SK-N-SH (cell line): ENCODE results near the gene ABCA3. TPM values are rescaled to one million over a fixed set of nuclear protein-coding genes. Genes with fewer than 3 reads are reported as not detected.

ENCODE experiments used
- CTCF ChIA-PET: fragments of 300-600, 350-600 bp; formaldehyde crosslinking; extraction: SDS; loops from one replicate; lab custom pipeline; 2021; lab: Yijun Ruan, JAX
- POLR2A ChIA-PET: fragments of 350-600 bp; sonication (Branson Sonifier 250); formaldehyde crosslinking; extraction: SDS; loops from one replicate; lab custom pipeline; 2020; ENCODE audit warnings: antibody characterized with exemption, inconsistent platforms; lab: Yijun Ruan, JAX
- DNase-seq: peaks from one replicate; pipeline ENCODE4 v3.0.0; 2012
- H2AFZ ChIP-seq: fragments of 200-600 bp; sonication (generic); 2 replicates; pipeline ENCODE4 v1.8.1; 2016; ENCODE audit warnings: antibody characterized with exemption, mild to moderate bottlenecking, low read depth
- H3F3A ChIP-seq: fragments of 200-600 bp; sonication (generic); replicated peaks from 2 replicates; pipeline ENCODE3; 2016; ENCODE audit warnings: antibody characterized with exemption, mild to moderate bottlenecking; ENCODE audit not compliant: insufficient read depth
- H3K27ac ChIP-seq, 2 experiments: fragments of 200-500 bp in 1 of 2; fragments of 200-600 bp in 1 of 2; sonication (Bioruptor generic) in 1 of 2; sonication (generic), shearing (Covaris generic) in 1 of 2; 2 replicates each; pipeline versions ENCODE4 v1.5.1 to v1.6.1; 2014 to 2016; ENCODE audit warnings: low read depth in 2 of 2, inconsistent platforms in 1 of 2, low read length in 1 of 2, mild to moderate bottlenecking in 1 of 2, mixed read lengths in 1 of 2
- H3K27me3 ChIP-seq: fragments of 200-600 bp; sonication (generic), shearing (Covaris generic); 2 replicates; pipeline ENCODE4 v1.6.1; 2016; ENCODE audit warnings: mixed run types; ENCODE audit not compliant: insufficient read depth
- H3K36me3 ChIP-seq, 2 experiments: fragments of 200-500 bp in 1 of 2; fragments of 200-600 bp in 1 of 2; sonication (Bioruptor generic) in 1 of 2; sonication (generic) in 1 of 2; replicated peaks in 1 of 2; 2 replicates each; pipeline versions ENCODE3 to v1.5.1; 2014 to 2016; ENCODE audit warnings: low read length in 1 of 2, mild to moderate bottlenecking in 1 of 2; ENCODE audit not compliant: insufficient read depth in 2 of 2, control insufficient read depth in 1 of 2
- H3K4me1 ChIP-seq, 2 experiments: fragments of 200-500 bp in 1 of 2; fragments of 200-600 bp in 1 of 2; sonication (Bioruptor generic) in 1 of 2; sonication (generic), shearing (Covaris generic) in 1 of 2; 2 replicates each; pipeline versions ENCODE4 v1.5.1 to v1.6.1; 2014 to 2016; ENCODE audit warnings: low read depth in 1 of 2, low read length in 1 of 2, mixed run types in 1 of 2; ENCODE audit not compliant: insufficient read depth in 2 of 2, control insufficient read depth in 1 of 2
- H3K4me2 ChIP-seq: fragments of 200-600 bp; sonication (generic), shearing (Covaris generic); 2 replicates; pipeline ENCODE4 v1.6.1; 2017; ENCODE audit warnings: mixed run types
- H3K4me3 ChIP-seq, 2 experiments: fragments of 200-500 bp in 1 of 2; fragments of 200-600 bp in 1 of 2; sonication (Bioruptor generic) in 1 of 2; sonication (generic), shearing (Covaris generic) in 1 of 2; 2 replicates each; pipeline versions ENCODE4 v1.5.1 to v1.8.1; 2014 to 2016; ENCODE audit warnings: low read depth in 2 of 2, inconsistent platforms in 1 of 2, low read length in 1 of 2, mild to moderate bottlenecking in 1 of 2, mixed read lengths in 1 of 2, moderate library complexity in 1 of 2
- H3K79me2 ChIP-seq: fragments of 200-600 bp; sonication (generic); 2 replicates; pipeline ENCODE4 v1.8.1; 2017; ENCODE audit warnings: mild to moderate bottlenecking; ENCODE audit not compliant: insufficient read depth
- H3K9ac ChIP-seq: fragments of 200-600 bp; sonication (generic); 2 replicates; pipeline ENCODE4 v1.6.1; 2017; ENCODE audit warnings: mixed run types
- H3K9me2 ChIP-seq: fragments of 200-600 bp; sonication (generic); 2 replicates; pipeline ENCODE4 v1.6.1; 2017; ENCODE audit warnings: mixed run types
- H3K9me3 ChIP-seq: fragments of 200-600 bp; sonication (generic); 2 replicates; pipeline ENCODE4 v1.6.1; 2017; ENCODE audit warnings: mixed run types, mild to moderate bottlenecking, moderate library complexity
- H4K20me1 ChIP-seq: fragments of 200-600 bp; sonication (generic); 2 replicates; pipeline ENCODE4 v1.6.1; 2017; ENCODE audit warnings: mild to moderate bottlenecking, mixed run types; ENCODE audit not compliant: insufficient read depth
- CHD2 ChIP-seq: fragments of 150-350 bp; IDR thresholded peaks from 2 replicates; pipeline ENCODE4 v1.6.1; 2018; ENCODE audit warnings: low read length; ENCODE audit not compliant: partially characterized antibody
- ELF1 ChIP-seq: IDR thresholded peaks from 2 replicates; pipeline ENCODE4 v1.4.0; 2012
- FOXJ3 ChIP-seq: sonication (generic); formaldehyde crosslinking; IDR thresholded peaks from 2 replicates; pipeline ENCODE4 v1.5.1; 2020; ENCODE audit warnings: mild to moderate bottlenecking, missing genetic modification reagents
- JUND ChIP-seq: IDR thresholded peaks from 2 replicates; pipeline ENCODE4 v1.4.0; 2012
- NRF1 ChIP-seq: IDR thresholded peaks from 2 replicates; pipeline ENCODE4 v1.6.1; 2012; ENCODE audit warnings: low read depth, mild to moderate bottlenecking, low read length
- RAD21 ChIP-seq: IDR thresholded peaks from 2 replicates; pipeline ENCODE4 v1.6.1; 2012; ENCODE audit warnings: mild to moderate bottlenecking, low read length
- RFX5 ChIP-seq: IDR thresholded peaks from 2 replicates; pipeline ENCODE4 v1.6.1; 2012; ENCODE audit warnings: mild to moderate bottlenecking, improper control_type of control experiment, low read length
- SMC3 ChIP-seq: IDR thresholded peaks from 2 replicates; pipeline ENCODE4 v1.6.1; 2012; ENCODE audit warnings: low read depth, low read length, improper control_type of control experiment
- TAF1 ChIP-seq: IDR thresholded peaks from 2 replicates; pipeline ENCODE4 v1.6.1; 2012; ENCODE audit warnings: low read depth, mild to moderate bottlenecking, low read length, moderate library complexity, borderline replicate concordance
- TCF12 ChIP-seq: IDR thresholded peaks from 2 replicates; pipeline ENCODE4 v1.4.0; 2012
- TEAD4 ChIP-seq: IDR thresholded peaks from 2 replicates; pipeline ENCODE4 v1.4.0; 2012; ENCODE audit warnings: mild to moderate bottlenecking, borderline replicate concordance; ENCODE audit not compliant: insufficient read depth
- YY1 ChIP-seq: IDR thresholded peaks from 2 replicates; pipeline ENCODE4 v1.4.0; 2012; ENCODE audit warnings: low read depth, mild to moderate bottlenecking
- WGBS: methylation state at CpG from one replicate; pipeline ENCODE4 v1.1.6; 2017; ENCODE audit warnings: low lambda C conversion rate; 5-methylcytosine and 5-hydroxymethylcytosine counted together
- polyA plus RNA-seq, 3 experiments: library from polyadenylated mRNA; depleted of rRNA; stranded (reverse); fragments of >200 nt; gene quantifications; 2 replicates each; pipeline ENCODE4 v1.2.3, GENCODE V29; 2012
- TF ChIP-seq, protein P1 (sequence below): IDR thresholded peaks from 2 replicates; pipeline ENCODE4 v1.4.0; 2012; ENCODE audit warnings: low read depth, borderline replicate concordance
- TF ChIP-seq, protein P2 (sequence below): fragments of 200-600 bp; sonication (generic); IDR thresholded peaks from 2 replicates; pipeline ENCODE4 v1.6.1; 2017; ENCODE audit warnings: antibody characterized with exemption, mild to moderate bottlenecking, moderate library complexity
- TF ChIP-seq, protein P3 (sequence below): IDR thresholded peaks from 2 replicates; pipeline ENCODE4 v1.4.0; 2012; ENCODE audit warnings: low read depth
- TF ChIP-seq, protein P4 (sequence below): IDR thresholded peaks from 2 replicates; pipeline ENCODE4 v1.6.1; 2012; ENCODE audit warnings: mild to moderate bottlenecking, low read depth, low read length, moderate library complexity

The ABCA3 gene
- polyA plus RNA-seq, 1 of the 3 experiments (the other 2 are of a cell fraction): 9.9 TPM

DNA sequence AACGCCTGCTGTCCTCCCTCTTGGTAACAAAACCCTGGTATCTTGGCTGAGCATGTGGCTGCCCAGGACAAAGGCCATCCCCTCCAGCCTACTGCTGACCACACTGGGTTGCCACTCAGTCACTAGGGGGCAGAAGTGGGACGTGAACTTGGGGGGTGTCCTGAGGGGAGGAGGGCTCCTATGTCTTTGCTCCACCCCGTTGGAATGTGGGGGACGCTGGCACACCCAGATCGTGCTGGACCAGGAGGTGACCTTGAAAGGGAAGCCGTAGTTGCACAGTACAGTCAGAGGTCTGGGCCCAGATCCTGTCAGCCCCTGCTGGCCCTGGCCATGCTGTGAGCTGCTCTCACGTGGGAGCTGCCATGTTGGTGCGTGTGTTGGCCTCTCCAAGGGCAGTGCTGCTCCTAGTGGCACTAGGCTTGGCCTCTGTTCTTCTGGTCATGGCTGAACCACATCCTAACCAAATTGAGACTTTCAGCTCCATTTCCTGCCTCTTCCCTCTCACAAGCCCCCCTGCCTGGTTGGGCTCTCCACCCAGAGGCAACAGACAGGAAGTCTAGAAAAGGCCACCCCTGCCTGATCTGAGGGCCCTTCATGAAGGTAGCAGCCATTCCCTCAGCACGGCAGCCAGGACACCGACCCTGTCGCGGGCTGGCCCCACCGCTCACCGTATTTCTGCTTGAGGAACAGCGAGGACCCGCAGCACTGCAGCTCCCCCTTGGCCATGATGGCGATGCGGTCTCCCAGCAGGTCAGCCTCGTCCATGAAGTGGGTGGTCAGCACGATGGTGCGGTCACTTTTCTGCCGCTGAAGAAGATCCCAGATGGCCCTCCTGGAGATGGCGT, 43.6 kb downstream of the ABCA3 start:
- no peak overlapping the region for H2AFZ ChIP-seq
- no peaks in the 10 kb centered on the region for H3F3A ChIP-seq
- no peak overlapping the region for H3K4me2 ChIP-seq
- no peaks in the 10 kb centered on the region for H3K27me3 ChIP-seq
- POLR2A ChIA-PET: no interaction called here
- peaks cover 0 to 3% of the 10 kb centered on the region in 2 experiments for H3K36me3 ChIP-seq
- H3K79me2 ChIP-seq: no peaks in the 10 kb centered on the region
- H3K9ac ChIP-seq: no peak overlapping the region
- no peaks in the 10 kb centered on the region for H3K9me3 ChIP-seq
- H4K20me1 ChIP-seq: no peaks in the 10 kb centered on the region
- no peak overlapping the region for H3K4me3 ChIP-seq
- no peaks in the 10 kb centered on the region; a peak in 1 of 4 replicates for H3K4me1 ChIP-seq
- 88% methylated on average over 19 of the region's 23 CpGs for WGBS
- CTCF ChIA-PET: interaction anchor here (0.7 to 2.8 kb wide), 10 partner anchors 10 to 204 kb away, joined by 3 to 11 read pairs (median 4); partner anchors contain the start of genes ABCA3 and ECI1
- H3K27ac ChIP-seq: no peak overlapping the region
- peak; percentile 82 for DNase-seq
- TF ChIP-seq RAD21 (peak; percentile 55), SMC3 (peak; percentile 51), YY1 (no peak), ELF1 (no peak), TEAD4 (no peak), CHD2 (no peak)
- TF ChIP-seq, protein P1, sequence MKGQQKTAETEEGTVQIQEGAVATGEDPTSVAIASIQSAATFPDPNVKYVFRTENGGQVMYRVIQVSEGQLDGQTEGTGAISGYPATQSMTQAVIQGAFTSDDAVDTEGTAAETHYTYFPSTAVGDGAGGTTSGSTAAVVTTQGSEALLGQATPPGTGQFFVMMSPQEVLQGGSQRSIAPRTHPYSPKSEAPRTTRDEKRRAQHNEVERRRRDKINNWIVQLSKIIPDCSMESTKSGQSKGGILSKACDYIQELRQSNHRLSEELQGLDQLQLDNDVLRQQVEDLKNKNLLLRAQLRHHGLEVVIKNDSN: no peak
- TF ChIP-seq, protein P2, sequence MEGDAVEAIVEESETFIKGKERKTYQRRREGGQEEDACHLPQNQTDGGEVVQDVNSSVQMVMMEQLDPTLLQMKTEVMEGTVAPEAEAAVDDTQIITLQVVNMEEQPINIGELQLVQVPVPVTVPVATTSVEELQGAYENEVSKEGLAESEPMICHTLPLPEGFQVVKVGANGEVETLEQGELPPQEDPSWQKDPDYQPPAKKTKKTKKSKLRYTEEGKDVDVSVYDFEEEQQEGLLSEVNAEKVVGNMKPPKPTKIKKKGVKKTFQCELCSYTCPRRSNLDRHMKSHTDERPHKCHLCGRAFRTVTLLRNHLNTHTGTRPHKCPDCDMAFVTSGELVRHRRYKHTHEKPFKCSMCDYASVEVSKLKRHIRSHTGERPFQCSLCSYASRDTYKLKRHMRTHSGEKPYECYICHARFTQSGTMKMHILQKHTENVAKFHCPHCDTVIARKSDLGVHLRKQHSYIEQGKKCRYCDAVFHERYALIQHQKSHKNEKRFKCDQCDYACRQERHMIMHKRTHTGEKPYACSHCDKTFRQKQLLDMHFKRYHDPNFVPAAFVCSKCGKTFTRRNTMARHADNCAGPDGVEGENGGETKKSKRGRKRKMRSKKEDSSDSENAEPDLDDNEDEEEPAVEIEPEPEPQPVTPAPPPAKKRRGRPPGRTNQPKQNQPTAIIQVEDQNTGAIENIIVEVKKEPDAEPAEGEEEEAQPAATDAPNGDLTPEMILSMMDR: peak; percentile 56
- H3K9me2 ChIP-seq: no peaks in the 10 kb centered on the region

DNA sequence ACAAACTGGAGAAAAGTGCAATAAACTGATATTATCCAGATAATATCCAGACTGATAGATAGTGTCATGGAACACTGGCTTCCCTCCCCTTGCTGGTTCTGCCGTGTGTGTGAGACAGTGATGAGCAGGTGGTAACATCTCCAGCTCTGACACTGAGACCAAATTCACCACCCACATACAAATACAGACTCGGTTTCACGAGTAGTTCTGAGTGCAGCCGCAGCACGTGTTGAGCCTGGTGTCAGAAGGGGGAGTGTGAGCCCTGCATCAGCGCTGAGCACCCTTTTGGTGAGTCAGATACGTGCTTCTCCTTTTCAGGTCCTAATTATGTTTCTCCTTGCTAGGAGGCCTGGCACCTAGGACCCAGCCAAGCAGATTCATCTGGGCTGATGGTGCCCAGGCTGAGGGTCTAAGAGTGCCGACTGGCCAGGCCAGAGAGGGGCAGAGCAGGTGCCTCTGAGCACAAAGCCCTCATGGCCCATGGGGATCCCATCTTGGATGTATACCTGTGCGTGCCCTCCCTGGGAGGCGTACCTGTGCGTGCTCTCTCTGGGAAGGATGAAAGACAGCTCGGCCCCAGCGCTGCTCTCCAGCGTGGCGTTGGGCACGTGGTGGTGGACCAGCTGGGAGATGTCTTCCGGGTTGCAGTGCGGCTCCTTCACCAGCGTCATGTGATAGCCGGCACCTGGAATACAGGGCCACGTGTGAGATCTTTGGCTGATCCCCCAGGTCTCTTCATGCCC, 45.3 kb downstream of the ABCA3 start:
- H3K9ac ChIP-seq: no peak overlapping the region
- H3K36me3 ChIP-seq: peaks cover 0 to 3% of the 10 kb centered on the region in 2 experiments
- no peak overlapping the region for H2AFZ ChIP-seq
- no peak for DNase-seq
- WGBS: 86% methylated on average over 7 of the region's 21 CpGs
- no peaks in the 10 kb centered on the region for H3K9me3 ChIP-seq
- no peaks in the 10 kb centered on the region; a peak in 1 of 4 replicates for H3K4me1 ChIP-seq
- no peaks in the 10 kb centered on the region for H3K9me2 ChIP-seq
- H4K20me1 ChIP-seq: no peaks in the 10 kb centered on the region
- ChIA-PET POLR2A (no interaction called here), CTCF (interaction anchor here (0.9 to 2.8 kb wide), 3 partner anchors 44 to 207 kb away, joined by 3 to 11 read pairs (median 3); partner anchors contain the start of genes ABCA3 and ECI1)
- H3F3A ChIP-seq: no peaks in the 10 kb centered on the region
- H3K4me3 ChIP-seq: no peak overlapping the region
- no peaks in the 10 kb centered on the region for H3K27me3 ChIP-seq
- H3K4me2 ChIP-seq: no peak overlapping the region
- H3K27ac ChIP-seq: no peak overlapping the region
- no peaks in the 10 kb centered on the region for H3K79me2 ChIP-seq
- TF ChIP-seq RFX5 (no peak), FOXJ3 (CRISPR knock-in tag) (no peak), NRF1 (no peak), TAF1 (no peak), CHD2 (no peak), YY1 (no peak), TCF12 (no peak), JUND (no peak)
- TF ChIP-seq, protein P2: no peak
- TF ChIP-seq, protein P3, sequence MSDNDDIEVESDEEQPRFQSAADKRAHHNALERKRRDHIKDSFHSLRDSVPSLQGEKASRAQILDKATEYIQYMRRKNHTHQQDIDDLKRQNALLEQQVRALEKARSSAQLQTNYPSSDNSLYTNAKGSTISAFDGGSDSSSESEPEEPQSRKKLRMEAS: no peak
- TF ChIP-seq, protein P4, sequence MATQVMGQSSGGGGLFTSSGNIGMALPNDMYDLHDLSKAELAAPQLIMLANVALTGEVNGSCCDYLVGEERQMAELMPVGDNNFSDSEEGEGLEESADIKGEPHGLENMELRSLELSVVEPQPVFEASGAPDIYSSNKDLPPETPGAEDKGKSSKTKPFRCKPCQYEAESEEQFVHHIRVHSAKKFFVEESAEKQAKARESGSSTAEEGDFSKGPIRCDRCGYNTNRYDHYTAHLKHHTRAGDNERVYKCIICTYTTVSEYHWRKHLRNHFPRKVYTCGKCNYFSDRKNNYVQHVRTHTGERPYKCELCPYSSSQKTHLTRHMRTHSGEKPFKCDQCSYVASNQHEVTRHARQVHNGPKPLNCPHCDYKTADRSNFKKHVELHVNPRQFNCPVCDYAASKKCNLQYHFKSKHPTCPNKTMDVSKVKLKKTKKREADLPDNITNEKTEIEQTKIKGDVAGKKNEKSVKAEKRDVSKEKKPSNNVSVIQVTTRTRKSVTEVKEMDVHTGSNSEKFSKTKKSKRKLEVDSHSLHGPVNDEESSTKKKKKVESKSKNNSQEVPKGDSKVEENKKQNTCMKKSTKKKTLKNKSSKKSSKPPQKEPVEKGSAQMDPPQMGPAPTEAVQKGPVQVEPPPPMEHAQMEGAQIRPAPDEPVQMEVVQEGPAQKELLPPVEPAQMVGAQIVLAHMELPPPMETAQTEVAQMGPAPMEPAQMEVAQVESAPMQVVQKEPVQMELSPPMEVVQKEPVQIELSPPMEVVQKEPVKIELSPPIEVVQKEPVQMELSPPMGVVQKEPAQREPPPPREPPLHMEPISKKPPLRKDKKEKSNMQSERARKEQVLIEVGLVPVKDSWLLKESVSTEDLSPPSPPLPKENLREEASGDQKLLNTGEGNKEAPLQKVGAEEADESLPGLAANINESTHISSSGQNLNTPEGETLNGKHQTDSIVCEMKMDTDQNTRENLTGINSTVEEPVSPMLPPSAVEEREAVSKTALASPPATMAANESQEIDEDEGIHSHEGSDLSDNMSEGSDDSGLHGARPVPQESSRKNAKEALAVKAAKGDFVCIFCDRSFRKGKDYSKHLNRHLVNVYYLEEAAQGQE: no peak
